ENCODE results near the gene ARRDC4. TPM values are rescaled to one million over a fixed set of nuclear protein-coding genes. Genes with fewer than 3 reads are reported as not detected.

ARRDC4 gene
- total RNA-seq, 1 experiment from 2014 or later: 6.9 TPM

GRCh38 chr15:98012354-98012753, 51.9 kb downstream of the ARRDC4 start:
- H3K4me2 ChIP-seq: no peak overlapping the region
- TF ChIP-seq EZH2 (IDR thresholded peaks at IDR 0.05; ENCODE audit: low read depth) (no peak), CTCF (conservative IDR thresholded peaks at IDR 0.05) (no peak)
- POLR2A ChIA-PET (ENCODE audit: unreplicated experiment): no interaction called here

GRCh38 chr15:98013631-98014030, 53.1 kb downstream of the ARRDC4 start:
- TF ChIP-seq EZH2 (IDR thresholded peaks at IDR 0.05; ENCODE audit: low read depth) (no peak), CTCF (conservative IDR thresholded peaks at IDR 0.05) (no peak)
- Histone ChIP-seq H3K4me2 (no peak overlapping the region), H2AFZ (no peak overlapping the region), H3K9me2 (ENCODE audit: insufficient read depth) (no peaks in the 10 kb centered on the region), H3K4me3 (no peak overlapping the region), H4K20me1 (ENCODE audit: insufficient read depth) (no peaks in the 10 kb centered on the region), H3K27ac (no peak overlapping the region), H3K27me3 (ENCODE audit: insufficient read depth, low read depth) (peaks cover 8% of the 10 kb centered on the region), H3K4me1 (replicated peaks; ENCODE audit: insufficient read depth) (no peaks in the 10 kb centered on the region), H3F3A (ENCODE audit: insufficient read depth, low read depth) (no peaks in the 10 kb centered on the region), H3K36me3 (ENCODE audit: low read depth) (no peaks in the 10 kb centered on the region), H3K79me2 (ENCODE audit: low read depth) (no peaks in the 10 kb centered on the region), H3K9me3 (ENCODE audit: insufficient read depth, low read depth) (no peaks in the 10 kb centered on the region)
- DNase-seq: no peak
- no TSS peak for BruUV-seq (replicated peaks)
- CTCF ChIA-PET: no interaction called here
- intact Hi-C loops (cut with micrococcal nuclease; ENCODE audit: unreplicated experiment): no loop called here
- POLR2A ChIA-PET (ENCODE audit: unreplicated experiment): no interaction called here

More at GRCh38 chr15:98012354-98012753, 51.9 kb downstream of the ARRDC4 start:
- Histone ChIP-seq H4K20me1 (ENCODE audit: insufficient read depth) (no peaks in the 10 kb centered on the region), H2AFZ (no peak overlapping the region), H3K4me1 (replicated peaks; ENCODE audit: insufficient read depth) (no peaks in the 10 kb centered on the region), H3K4me3 (no peak overlapping the region), H3F3A (ENCODE audit: insufficient read depth, low read depth) (no peaks in the 10 kb centered on the region), H3K27me3 (ENCODE audit: insufficient read depth, low read depth) (peaks cover 6% of the 10 kb centered on the region; the same call in 1 of the 2 replicates), H3K27ac (no peak overlapping the region), H3K36me3 (ENCODE audit: low read depth) (no peaks in the 10 kb centered on the region), H3K9me2 (ENCODE audit: insufficient read depth) (no peaks in the 10 kb centered on the region), H3K79me2 (ENCODE audit: low read depth) (no peaks in the 10 kb centered on the region), H3K9me3 (ENCODE audit: insufficient read depth, low read depth) (no peaks in the 10 kb centered on the region)
- CTCF ChIA-PET: no interaction called here
- no TSS peak for BruUV-seq (replicated peaks)
- no peak for DNase-seq
- intact Hi-C loops (cut with micrococcal nuclease; ENCODE audit: unreplicated experiment): no loop called here

GRCh38 chr15:98017150-98017964, 56.9 kb downstream of the ARRDC4 start:
- POLR2A ChIA-PET (ENCODE audit: unreplicated experiment): interaction anchor here (0.6 kb wide), 1 partner anchor 10 kb away, joined by 5 read pairs; no protein-coding TSS in a partner anchor
- intact Hi-C loops (cut with micrococcal nuclease; ENCODE audit: unreplicated experiment): no loop called here

More at GRCh38 chr15:98017150-98017964, 56.9 kb downstream of the ARRDC4 start:
- Histone ChIP-seq H4K20me1 (ENCODE audit: insufficient read depth) (no peaks in the 10 kb centered on the region), H3K9me3 (ENCODE audit: insufficient read depth, low read depth) (no peaks in the 10 kb centered on the region; the same call in 1 of the 2 replicates), H3K4me2 (no peak overlapping the region), H3K79me2 (ENCODE audit: low read depth) (no peaks in the 10 kb centered on the region), H3K4me3 (no peak overlapping the region), H2AFZ (no peak overlapping the region), H3K9me2 (ENCODE audit: insufficient read depth) (no peaks in the 10 kb centered on the region), H3K27ac (no peak overlapping the region), H3K4me1 (replicated peaks; ENCODE audit: insufficient read depth) (no peaks in the 10 kb centered on the region), H3K36me3 (ENCODE audit: low read depth) (no peaks in the 10 kb centered on the region), H3F3A (ENCODE audit: insufficient read depth, low read depth) (no peaks in the 10 kb centered on the region), H3K27me3 (ENCODE audit: insufficient read depth, low read depth) (peaks cover 40% of the 10 kb centered on the region)
- DNase-seq: no peak
- TF ChIP-seq EZH2 (IDR thresholded peaks at IDR 0.05; ENCODE audit: low read depth): no peak
- TF ChIP-seq CTCF (conservative IDR thresholded peaks at IDR 0.05): no peak
- no TSS peak for BruUV-seq (replicated peaks)
- CTCF ChIA-PET: no interaction called here
